Subcutaneous abdominal adipose tissue (tissue), 5 donors: ENCODE results near the gene TMEM217.
"Not testable (repeated sequence)": the region's sequence is repeated elsewhere in the genome, so short reads cannot be mapped to it uniquely, and the experiment has no call there.

Experiments
- H3K27ac ChIP-seq: one replicate; pipeline ENCODE4 v1.7.0; 2013; ENCODE audit warnings: low read depth, mild to moderate bottlenecking, inconsistent platforms, low read length, moderate library complexity
- H3K27me3 ChIP-seq, 5 donors: one replicate each; pipeline ENCODE4 v1.7.0; 2013; ENCODE audit warnings: low read length in 5 of 5, inconsistent platforms in 1 of 5; ENCODE audit not compliant: control insufficient read depth in 5 of 5, insufficient read depth in 4 of 5
- H3K36me3 ChIP-seq, 5 donors: one replicate each; pipeline ENCODE4 v1.7.0; 2013; ENCODE audit warnings: low read length in 5 of 5; ENCODE audit not compliant: control insufficient read depth in 5 of 5, insufficient read depth in 5 of 5
- H3K4me1 ChIP-seq, 5 donors: one replicate each; pipeline ENCODE4 v1.7.0; 2013; ENCODE audit warnings: low read length in 5 of 5, mild to moderate bottlenecking in 3 of 5, moderate library complexity in 1 of 5; ENCODE audit not compliant: control insufficient read depth in 5 of 5, insufficient read depth in 5 of 5
- H3K4me3 ChIP-seq, 5 donors: one replicate each; pipeline ENCODE4 v1.7.0; 2013; ENCODE audit warnings: low read length in 5 of 5, low read depth in 1 of 5
- H3K9ac ChIP-seq, 5 donors: one replicate each; pipeline ENCODE4 v1.7.0; 2013; ENCODE audit warnings: low read length in 5 of 5, mild to moderate bottlenecking in 4 of 5, moderate library complexity in 3 of 5
- H3K9me3 ChIP-seq, 5 donors: one replicate each; pipeline ENCODE4 v1.7.0; 2013; ENCODE audit warnings: low read length in 5 of 5; ENCODE audit not compliant: control insufficient read depth in 5 of 5
- donor health status: healthy.
- donor health status: healthy.
- donor health status: healthy.
- donor health status: healthy.
- donor health status: healthy.

The TMEM217 gene

GRCh38 chr6:37257634-37258404 lies at the start of gene TMEM217, which contains the start of gene TBC1D22B:
TSS of gene TMEM217 (minus strand) at chr6:37258144. CDS start at chr6:37219030, 39,114 bp downstream.
TSS of gene TBC1D22B (plus strand) at chr6:37257772. CDS start at chr6:37257918, 146 bp downstream.
- Histone ChIP-seq H3K4me1 (peaks cover 0 to 26% (median 19%) of the 10 kb centered on the region in 5 donors), H3K4me3 (peak within 1 kb of the TSS; percentile 81 to 96 (median 93)), H3K9ac (peak within 1 kb of the TSS; percentile 81 to 98 (median 92))

GRCh38 chr6:37307484-37307883 lies 49.5 kb upstream of the TMEM217 start:
- Histone ChIP-seq H3K36me3 (peaks cover 12 to 31% (median 17%) of the 10 kb centered on the region in 5 donors), H3K4me1 (peaks cover 0 to 14% (median 7%) of the 10 kb centered on the region in 5 donors)
- not testable (repeated sequence) for H3K27ac ChIP-seq, H3K9me3 ChIP-seq, H3K27me3 ChIP-seq, H3K4me3 ChIP-seq, H3K9ac ChIP-seq

More at GRCh38 chr6:37257634-37258404, at the start of gene TMEM217, which contains the start of gene TBC1D22B:
- Histone ChIP-seq H3K27ac (peak within 1 kb of the TSS; percentile 77), H3K36me3 (no peaks in the 10 kb centered on the region), H3K9me3 (no peaks in the 10 kb centered on the region), H3K27me3 (no peaks in the 10 kb centered on the region)

GRCh38 chr6:37306624-37307222 lies 48.8 kb upstream of the TMEM217 start:
- Histone ChIP-seq H3K27me3 (no peaks in the 10 kb centered on the region), H3K4me1 (peaks cover 0 to 14% (median 7%) of the 10 kb centered on the region in 5 donors), H3K27ac (no peak overlapping the region), H3K9ac (no peak overlapping the region), H3K36me3 (peaks cover 10 to 36% (median 20%) of the 10 kb centered on the region in 5 donors), H3K9me3 (no peaks in the 10 kb centered on the region), H3K4me3 (no peak overlapping the region)

- no peaks in the 10 kb centered on the region for H3K9me3 ChIP-seq
- H3K27ac ChIP-seq: no peak overlapping the region
- H3K36me3 ChIP-seq: peaks cover 10 to 39% (median 23%) of the 10 kb centered on the region in 5 donors
- H3K4me3 ChIP-seq: no peak overlapping the region
- H3K9ac ChIP-seq: no peak overlapping the region
- H3K27me3 ChIP-seq: no peaks in the 10 kb centered on the region
- peaks cover 0 to 14% (median 7%) of the 10 kb centered on the region in 5 donors for H3K4me1 ChIP-seq
These were observed 48.0 kb upstream of the TMEM217 start for GRCh38 chr6:37305841-37306425.

- Histone ChIP-seq H3K9ac (no peak overlapping the region), H3K36me3 (peaks cover 10 to 39% (median 23%) of the 10 kb centered on the region in 5 donors), H3K27ac (no peak overlapping the region), H3K4me3 (no peak overlapping the region), H3K4me1 (peaks cover 0 to 14% (median 7%) of the 10 kb centered on the region in 5 donors), H3K9me3 (no peaks in the 10 kb centered on the region), H3K27me3 (no peaks in the 10 kb centered on the region)
These were observed 46.8 kb upstream of the TMEM217 start for GRCh38 chr6:37304766-37305165.

GRCh38 chr6:37303891-37304503 lies 46.1 kb upstream of the TMEM217 start:
- Histone ChIP-seq H3K4me3 (no peak overlapping the region), H3K4me1 (peaks cover 0 to 14% (median 7%) of the 10 kb centered on the region in 5 donors), H3K9me3 (no peaks in the 10 kb centered on the region), H3K27me3 (no peaks in the 10 kb centered on the region), H3K27ac (no peak overlapping the region), H3K9ac (no peak overlapping the region), H3K36me3 (peaks cover 10 to 43% (median 23%) of the 10 kb centered on the region in 5 donors)

GRCh38 chr6:37303091-37303660 lies 45.2 kb upstream of the TMEM217 start:
- H3K36me3 ChIP-seq: peaks cover 10 to 40% (median 23%) of the 10 kb centered on the region in 5 donors
- peaks cover 0 to 14% (median 7%) of the 10 kb centered on the region in 5 donors for H3K4me1 ChIP-seq
- no peak overlapping the region for H3K27ac ChIP-seq
- H3K9me3 ChIP-seq: no peaks in the 10 kb centered on the region
- H3K4me3 ChIP-seq: no peak overlapping the region
- H3K9ac ChIP-seq: no peak overlapping the region
- no peaks in the 10 kb centered on the region for H3K27me3 ChIP-seq

GRCh38 chr6:37302086-37302686 lies 44.2 kb upstream of the TMEM217 start:
- Histone ChIP-seq H3K36me3 (peaks cover 10 to 38% (median 23%) of the 10 kb centered on the region in 5 donors), H3K9me3 (no peaks in the 10 kb centered on the region), H3K27me3 (no peaks in the 10 kb centered on the region), H3K4me1 (peaks cover 0 to 14% (median 7%) of the 10 kb centered on the region in 5 donors), H3K9ac (no peak overlapping the region), H3K27ac (no peak overlapping the region), H3K4me3 (no peak overlapping the region)

- Histone ChIP-seq H3K9ac (no peak overlapping the region), H3K27ac (no peak overlapping the region), H3K36me3 (peaks cover 6 to 31% (median 19%) of the 10 kb centered on the region in 5 donors), H3K9me3 (no peaks in the 10 kb centered on the region), H3K27me3 (no peaks in the 10 kb centered on the region), H3K4me1 (peaks cover 0 to 14% (median 7%) of the 10 kb centered on the region in 5 donors), H3K4me3 (no peak overlapping the region)
These were observed 42.0 kb upstream of the TMEM217 start for GRCh38 chr6:37299990-37300389.
